RPMI8226 (cell line): Measurements from ENCODE around the gene ACOT7.

ENCODE experiments used
- DNase-seq: peaks from one replicate; pipeline ENCODE4 v3.0.0-alpha.2; 2015

Gene ACOT7

GRCh38 chr1:6338695-6339094 lies 54.9 kb downstream of the ACOT7 start:
- no peak for DNase-seq

GRCh38 chr1:6336776-6337622 lies 56.6 kb downstream of the ACOT7 start:
- no peak for DNase-seq

- DNase-seq, result no peak
Measured at GRCh38 chr1:6334261-6334993, 59.1 kb downstream of the ACOT7 start.

- DNase-seq, result no peak
Measured at GRCh38 chr1:6332821-6333220, 60.7 kb downstream of the ACOT7 start.

- no peak for DNase-seq
Measured at GRCh38 chr1:6331543-6332273, 61.9 kb downstream of the ACOT7 start.

- no peak for DNase-seq
Measured at GRCh38 chr1:6330410-6330911, 63.1 kb downstream of the ACOT7 start.

- DNase-seq, result no peak
Measured at GRCh38 chr1:6329851-6330250, 63.7 kb downstream of the ACOT7 start.

GRCh38 chr1:6329396-6329795 lies 64.2 kb downstream of the ACOT7 start:
- no peak for DNase-seq

GRCh38 chr1:6328696-6329095 lies 64.9 kb downstream of the ACOT7 start:
- no peak for DNase-seq

GRCh38 chr1:6328091-6328490 lies 65.5 kb downstream of the ACOT7 start:
- no peak for DNase-seq

GRCh38 chr1:6325482-6325881 lies 68.1 kb downstream of the ACOT7 start:
- DNase-seq, result no peak

- no peak for DNase-seq
Measured at GRCh38 chr1:6322161-6322560, 71.4 kb downstream of the ACOT7 start.

- no peak for DNase-seq
Measured at GRCh38 chr1:6321205-6321604, 72.4 kb downstream of the ACOT7 start.

- DNase-seq, result no peak
Measured at GRCh38 chr1:6317098-6317760, 76.3 kb downstream of the ACOT7 start.

- no peak for DNase-seq
Measured at GRCh38 chr1:6316240-6317097, 77.1 kb downstream of the ACOT7 start.

- no peak for DNase-seq
Measured at GRCh38 chr1:6314503-6314902, 79.1 kb downstream of the ACOT7 start.

- DNase-seq, result no peak
Measured at GRCh38 chr1:6313393-6314200, 80.0 kb downstream of the ACOT7 start.

- DNase-seq, result no peak
Measured at GRCh38 chr1:6310116-6310848, 83.3 kb downstream of the ACOT7 start.

- no peak for DNase-seq
Measured at GRCh38 chr1:6309564-6309963, 84.0 kb downstream of the ACOT7 start.

- DNase-seq, result no peak
Measured at GRCh38 chr1:6308449-6308848, 85.1 kb downstream of the ACOT7 start.
